Liver (tissue), 9 donors: ENCODE results near the gene ACSS2. TPM values are rescaled to one million over a fixed set of nuclear protein-coding genes. Genes with fewer than 3 reads are reported as not detected.

ENCODE experiments used
- DNase-seq: peaks from one replicate; pipeline ENCODE4 v3.0.0-alpha.2; 2017; ENCODE audit warnings: low spot score
- H3K27ac ChIP-seq, 2 donors: one replicate each; pipeline ENCODE4 v1.7.0; 2013; ENCODE audit warnings: inconsistent platforms in 2 of 2, low read length in 2 of 2, control low read depth in 1 of 2, low read depth in 1 of 2, mild to moderate bottlenecking in 1 of 2
- H3K27me3 ChIP-seq, 4 donors: one replicate each; pipeline versions ENCODE4 v1.6.1 to v1.7.0; 2013; ENCODE audit warnings: low read length in 3 of 4, inconsistent platforms in 1 of 4, mild to moderate bottlenecking in 1 of 4, moderate library complexity in 1 of 4; ENCODE audit not compliant: control insufficient read depth in 4 of 4, insufficient read depth in 4 of 4
- H3K36me3 ChIP-seq, 4 donors: one replicate each; pipeline versions ENCODE4 v1.6.1 to v1.7.0; 2013; ENCODE audit warnings: low read length in 3 of 4, mild to moderate bottlenecking in 3 of 4, low read depth in 1 of 4, moderate library complexity in 1 of 4; ENCODE audit not compliant: control insufficient read depth in 4 of 4, insufficient read depth in 3 of 4
- H3K4me1 ChIP-seq, 4 donors: one replicate each; pipeline versions ENCODE4 v1.6.1 to v1.7.0; 2013; ENCODE audit warnings: low read length in 3 of 4, mild to moderate bottlenecking in 3 of 4, moderate library complexity in 1 of 4; ENCODE audit not compliant: control insufficient read depth in 4 of 4, insufficient read depth in 4 of 4
- H3K4me3 ChIP-seq, 3 donors: one replicate each; pipeline versions ENCODE4 v1.6.1 to v1.7.0; 2013; ENCODE audit warnings: low read length in 3 of 3, control low read depth in 1 of 3, low read depth in 1 of 3, mild to moderate bottlenecking in 1 of 3
- H3K9ac ChIP-seq, 2 donors: one replicate each; pipeline ENCODE4 v1.7.0; 2013; ENCODE audit warnings: low read length in 2 of 2, mild to moderate bottlenecking in 2 of 2, moderate library complexity in 2 of 2, control low read depth in 1 of 2, low read depth in 1 of 2
- H3K9me3 ChIP-seq, 4 donors: one replicate each; pipeline versions ENCODE4 v1.6.1 to v1.7.0; 2013; ENCODE audit warnings: low read length in 3 of 4; ENCODE audit not compliant: control insufficient read depth in 4 of 4
- ATF3 ChIP-seq: IDR thresholded peaks from 2 replicates; pipeline ENCODE4 v1.6.1; 2016; ENCODE audit warnings: antibody characterized with exemption
- CTCF ChIP-seq: fragments of 150-350 bp; IDR thresholded peaks from 2 replicates; pipeline ENCODE4 v1.5.1; 2017; ENCODE audit warnings: improper control_type of control experiment, low read depth, low read length; ENCODE audit not compliant: missing input control
- EGR1 ChIP-seq, 2 donors: IDR thresholded peaks; 2 replicates each; pipeline ENCODE4 v1.6.1; 2016 to 2018; ENCODE audit warnings: antibody characterized with exemption in 2 of 2, low read depth in 2 of 2
- FOXA1 ChIP-seq: IDR thresholded peaks from 2 replicates; pipeline ENCODE4 v1.6.1; 2016; ENCODE audit warnings: antibody characterized with exemption
- FOXA2 ChIP-seq: IDR thresholded peaks from 2 replicates; pipeline ENCODE4 v1.6.1; 2016; ENCODE audit warnings: antibody characterized with exemption
- GABPA ChIP-seq, 2 donors: IDR thresholded peaks in 1 of 2; conservative IDR thresholded peaks in 1 of 2; 2 replicates each; pipeline ENCODE4 v1.6.1; 2016; ENCODE audit warnings: antibody characterized with exemption in 2 of 2, mild to moderate bottlenecking in 1 of 2, moderate library complexity in 1 of 2
- HNF4A ChIP-seq, 2 donors: conservative IDR thresholded peaks; 2 replicates each; pipeline ENCODE4 v1.6.1; 2016; ENCODE audit warnings: antibody characterized with exemption in 2 of 2, mild to moderate bottlenecking in 2 of 2
- HNF4G ChIP-seq: IDR thresholded peaks from 2 replicates; pipeline ENCODE4 v1.6.1; 2016; ENCODE audit warnings: antibody characterized with exemption
- JUND ChIP-seq, 2 donors: IDR thresholded peaks; 2 replicates each; pipeline ENCODE4 v1.6.1; 2016; ENCODE audit warnings: antibody characterized with exemption in 2 of 2
- MAX ChIP-seq: IDR thresholded peaks from 2 replicates; pipeline ENCODE4 v1.6.1; 2016; ENCODE audit warnings: antibody characterized with exemption
- NR2F2 ChIP-seq: IDR thresholded peaks from 2 replicates; pipeline ENCODE4 v1.6.1; 2016; ENCODE audit warnings: antibody characterized with exemption
- RAD21 ChIP-seq, 2 donors: IDR thresholded peaks; 2 replicates each; pipeline ENCODE4 v1.6.1; 2016; ENCODE audit warnings: antibody characterized with exemption in 2 of 2, mild to moderate bottlenecking in 2 of 2
- REST ChIP-seq: IDR thresholded peaks from 2 replicates; pipeline ENCODE4 v1.6.1; 2016; ENCODE audit warnings: antibody characterized with exemption, mild to moderate bottlenecking
- RXRA ChIP-seq, 2 donors: IDR thresholded peaks; 2 replicates each; pipeline ENCODE4 v1.6.1; 2017 to 2018; ENCODE audit warnings: antibody characterized with exemption in 2 of 2, mild to moderate bottlenecking in 1 of 2
- SP1 ChIP-seq: IDR thresholded peaks from 2 replicates; pipeline ENCODE4 v1.6.1; 2018; ENCODE audit warnings: antibody characterized with exemption, mild to moderate bottlenecking
- TAF1 ChIP-seq: conservative IDR thresholded peaks from 2 replicates; pipeline ENCODE4 v1.6.1; 2016; ENCODE audit warnings: antibody characterized with exemption, mild to moderate bottlenecking
- YY1 ChIP-seq: IDR thresholded peaks from 2 replicates; pipeline ENCODE4 v1.6.1; 2016; ENCODE audit warnings: antibody characterized with exemption, mild to moderate bottlenecking
- WGBS: extraction: QIAGEN DNeasy Blood & Tissue Kit; methylation state at CpG from one replicate; pipeline ENCODE4 v1.1.7; 2013; 5-methylcytosine and 5-hydroxymethylcytosine counted together
- polyA plus RNA-seq, 2 donors: library from polyadenylated mRNA; stranded (reverse) in 1 of 2; unstranded in 1 of 2; fragments of 200-250 nt in 1 of 2; fragments of >200 nt in 1 of 2; fragmentation: Nextera tagmentation in 1 of 2; extraction: Ambion mirVana in 1 of 2; gene quantifications; one replicate each; pipeline versions ENCODE4 v1.2.1 to v1.2.3, GENCODE V29; 2013 to 2015
- total RNA-seq, 2 donors: library from RNA; depleted of rRNA; stranded (reverse); fragments of >200 nt; gene quantifications; one replicate each; pipeline ENCODE4 v1.2.3, GENCODE V29; 2014
- donor health status: healthy.
- donor health status: healthy.
- donor health status: healthy.
- donor health status: healthy.
- donor health status: healthy.

ACSS2 gene
- total and polyA plus RNA-seq, 4 donors = 29.8 to 260 (median 80.0) TPM

GRCh38 chr20:34945315-34946077 lies 69.1 kb downstream of the ACSS2 start:
- Histone ChIP-seq H3K4me1 (peaks cover 0 to 9% (median 5%) of the 10 kb centered on the region in 4 donors), H3K27me3 (no peaks in the 10 kb centered on the region), H3K9ac (no peak overlapping the region), H3K27ac (no peak overlapping the region), H3K4me3 (no peak overlapping the region), H3K36me3 (peaks cover 4 to 41% (median 10%) of the 10 kb centered on the region in 4 donors), H3K9me3 (no peaks in the 10 kb centered on the region)
- DNase-seq = no peak
- WGBS = 90% methylated on average over 7 of the region's 7 CpGs
- TF ChIP-seq MAX (no peak), HNF4A (conservative IDR thresholded peaks at IDR 0.05) (no peak), FOXA2 (no peak), GABPA (IDR thresholded peaks at IDR 0.05 in 1 of 2, conservative IDR thresholded peaks at IDR 0.05 in 1 of 2) (no peak), REST (no peak), ATF3 (no peak), RAD21 (IDR thresholded peaks at IDR 0.05) (no peak), YY1 (no peak), HNF4G (no peak), JUND (IDR thresholded peaks at IDR 0.05) (no peak), NR2F2 (no peak), FOXA1 (no peak), CTCF (no peak), RXRA (IDR thresholded peaks at IDR 0.05) (no peak), TAF1 (no peak), EGR1 (IDR thresholded peaks at IDR 0.05; ENCODE audit: low read depth in 2 of 2) (no peak), SP1 (no peak)

- 90% methylated on average over 3 of the region's 3 CpGs for WGBS
- TF ChIP-seq HNF4A (conservative IDR thresholded peaks at IDR 0.05) (no peak), CTCF (no peak), YY1 (no peak), JUND (IDR thresholded peaks at IDR 0.05) (no peak), TAF1 (no peak), FOXA2 (no peak), MAX (no peak), NR2F2 (no peak), ATF3 (no peak), GABPA (IDR thresholded peaks at IDR 0.05 in 1 of 2, conservative IDR thresholded peaks at IDR 0.05 in 1 of 2) (no peak), HNF4G (no peak)
- DNase-seq = no peak
- no peaks in the 10 kb centered on the region for H3K27me3 ChIP-seq
- peaks cover 0 to 10% (median 5%) of the 10 kb centered on the region in 4 donors for H3K4me1 ChIP-seq
- no peaks in the 10 kb centered on the region for H3K9me3 ChIP-seq
- H3K9ac ChIP-seq = no peak overlapping the region
- H3K27ac ChIP-seq = no peak overlapping the region
- H3K4me3 ChIP-seq = no peak overlapping the region
- H3K36me3 ChIP-seq = peaks cover 4 to 35% (median 10%) of the 10 kb centered on the region in 4 donors
Measured at GRCh38 chr20:34946661-34947060, 70.2 kb downstream of the ACSS2 start.
